HG03135 (cell line): ENCODE results near the gene KIF1B.
"Not testable (repeated sequence)": the region's sequence is repeated elsewhere in the genome, so short reads cannot be mapped to it uniquely, and the experiment has no call there.

Experiments used
- ATAC-seq: cut with Tn5 transposase; IDR thresholded peaks from one replicate; pipeline ENCODE4 v1.9.1; 2021; ENCODE audit warnings: mild to moderate bottlenecking, moderate library complexity; ENCODE audit not compliant: unreplicated experiment

Gene KIF1B

DNA sequence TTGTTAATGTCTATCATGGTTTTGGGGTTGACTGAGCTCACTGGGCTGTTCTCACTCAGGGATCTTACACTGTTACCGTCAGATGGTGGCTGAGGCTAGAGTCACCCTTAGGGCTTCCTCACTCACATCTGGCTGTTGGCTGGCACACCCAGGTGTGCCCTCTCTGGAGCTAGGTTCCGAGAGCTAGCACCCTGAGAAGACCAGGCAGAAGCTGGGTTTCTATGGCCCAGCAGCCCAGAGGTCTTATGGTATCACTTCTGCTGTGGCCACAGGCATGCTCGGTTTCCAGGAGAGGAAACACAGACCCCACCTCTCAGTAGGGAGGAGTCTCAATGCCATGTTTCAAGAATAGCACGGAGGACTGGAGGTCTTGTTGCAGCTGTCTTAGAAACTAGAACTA lies 20.7 kb upstream of the KIF1B start:
- ATAC-seq = no peak

DNA sequence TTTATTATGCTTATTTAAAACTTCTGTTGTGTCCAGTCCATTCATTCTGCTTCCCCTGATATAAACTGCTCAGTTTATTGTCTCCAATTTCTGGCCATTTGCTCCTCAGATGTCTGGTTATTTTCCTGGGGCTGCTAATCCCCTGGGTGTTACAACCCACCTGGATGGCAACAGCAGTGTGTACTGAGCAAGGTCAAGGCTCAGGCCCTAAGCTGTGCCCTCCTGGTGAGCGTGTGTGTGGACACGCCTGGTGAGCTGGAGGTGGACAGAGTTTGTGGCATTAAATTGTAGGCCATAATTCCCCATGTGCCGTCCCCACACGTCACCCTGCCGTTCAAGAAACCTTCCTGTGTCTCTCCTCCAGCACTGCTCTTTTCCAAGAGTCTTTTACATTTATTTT lies 18.1 kb upstream of the KIF1B start:
- no peak for ATAC-seq

DNA sequence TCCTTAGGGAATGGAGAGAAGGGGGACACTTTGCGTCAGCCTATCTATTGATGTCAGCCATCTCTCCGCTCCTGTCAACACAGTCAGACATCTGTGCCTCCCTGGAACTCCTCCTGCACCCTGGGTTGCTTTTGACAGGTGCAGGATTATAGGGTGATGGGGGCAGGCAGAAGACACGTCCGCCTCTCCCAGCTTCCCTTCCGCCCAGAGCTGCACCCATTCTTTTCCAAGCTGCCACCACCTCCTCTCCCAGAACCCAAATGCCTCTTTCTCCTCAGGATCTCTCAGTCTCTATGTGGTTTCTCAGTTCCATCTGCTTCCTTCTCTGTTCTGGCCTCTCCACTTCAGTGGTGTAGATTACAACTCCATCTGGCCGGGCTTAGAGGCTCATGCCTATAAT lies 17.1 kb upstream of the KIF1B start:
- no peak for ATAC-seq

DNA sequence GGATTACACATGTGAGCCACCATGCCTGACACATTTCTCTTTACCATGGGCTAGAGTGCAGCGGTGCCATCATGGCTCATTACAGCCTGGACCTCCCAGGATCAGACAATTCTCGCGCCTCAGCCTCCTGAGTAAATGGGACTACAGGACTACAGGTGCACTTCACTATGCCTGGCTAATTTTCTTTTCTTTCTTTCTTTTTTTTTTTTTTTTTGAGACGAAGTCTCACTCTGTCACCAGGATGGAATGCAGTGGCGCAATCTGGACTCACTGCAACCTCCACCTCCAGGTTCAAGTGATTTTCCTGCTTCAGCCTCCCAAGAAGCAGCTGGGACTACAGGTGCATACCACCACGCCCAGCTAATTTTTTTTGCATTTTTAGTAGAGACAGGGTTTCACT lies 14.8 kb upstream of the KIF1B start:
- ATAC-seq = no peak

DNA sequence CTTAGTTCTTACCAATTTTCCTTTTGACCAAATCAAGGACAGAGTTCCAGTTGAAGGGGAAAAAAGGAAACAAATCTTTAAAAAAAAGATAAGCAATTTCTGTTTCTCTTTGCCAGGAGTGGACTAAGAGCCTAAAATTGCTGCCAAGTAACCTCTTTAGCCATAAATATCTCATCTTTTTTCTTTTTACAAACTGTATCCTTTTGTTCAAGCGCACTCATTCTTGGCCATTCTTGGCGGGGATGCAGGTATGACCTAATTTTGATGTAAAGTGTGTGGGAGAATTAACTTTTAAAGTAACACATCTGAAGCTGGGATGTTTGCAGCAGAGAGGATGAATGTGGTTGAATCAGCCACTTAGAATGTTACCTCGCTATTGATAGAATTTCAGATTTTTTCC lies 13.4 kb upstream of the KIF1B start:
- ATAC-seq = no peak

DNA sequence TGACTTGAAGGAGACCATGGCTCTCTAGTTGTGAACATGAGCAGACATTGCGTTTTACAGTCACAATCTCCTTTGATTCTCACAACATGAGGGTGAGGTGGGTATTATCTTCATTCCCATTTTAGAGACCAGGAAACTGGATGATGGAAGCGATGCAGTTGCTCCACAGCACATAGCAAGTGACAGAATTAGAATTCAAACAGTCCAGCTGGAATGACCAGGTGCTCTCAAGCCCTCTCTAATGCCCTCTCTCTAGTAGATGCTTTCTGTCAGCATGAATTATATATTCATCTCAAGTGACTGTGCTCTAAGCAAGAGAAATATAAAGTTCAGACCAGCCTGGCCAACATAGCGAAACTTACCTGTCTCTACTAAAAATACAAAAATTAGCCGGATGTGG lies 9.8 kb upstream of the KIF1B start:
- no peak for ATAC-seq

DNA sequence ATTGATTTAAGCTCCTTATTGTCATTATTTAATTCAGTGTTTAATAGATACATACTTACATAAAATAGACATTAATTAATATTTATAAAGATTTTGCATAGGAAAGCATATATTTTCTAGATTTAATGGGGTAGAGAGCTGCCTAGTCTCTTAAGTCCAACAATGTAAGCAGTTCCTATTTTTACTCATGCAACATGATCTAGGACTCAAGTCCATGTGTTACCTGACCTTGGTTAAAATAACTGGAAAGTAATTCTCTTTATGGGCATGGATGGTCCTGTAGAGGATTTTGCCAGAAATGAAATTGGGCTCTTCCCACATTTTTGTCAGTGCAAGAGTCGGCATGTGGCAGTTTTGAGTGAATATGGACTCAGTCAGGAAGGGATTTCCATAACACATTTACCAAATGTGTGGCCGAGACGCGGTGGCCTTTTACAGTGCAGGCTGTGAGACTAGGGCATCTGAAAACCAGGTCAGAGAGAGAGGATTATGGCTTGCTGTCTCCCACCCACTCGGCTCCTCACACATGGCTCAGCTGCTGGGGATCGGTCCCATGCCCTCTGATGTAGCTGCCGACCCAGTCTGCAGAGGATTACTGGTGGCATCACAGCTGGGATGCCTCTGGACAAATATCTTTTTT lies 6.2 kb upstream of the KIF1B start:
- ATAC-seq = no peak

DNA sequence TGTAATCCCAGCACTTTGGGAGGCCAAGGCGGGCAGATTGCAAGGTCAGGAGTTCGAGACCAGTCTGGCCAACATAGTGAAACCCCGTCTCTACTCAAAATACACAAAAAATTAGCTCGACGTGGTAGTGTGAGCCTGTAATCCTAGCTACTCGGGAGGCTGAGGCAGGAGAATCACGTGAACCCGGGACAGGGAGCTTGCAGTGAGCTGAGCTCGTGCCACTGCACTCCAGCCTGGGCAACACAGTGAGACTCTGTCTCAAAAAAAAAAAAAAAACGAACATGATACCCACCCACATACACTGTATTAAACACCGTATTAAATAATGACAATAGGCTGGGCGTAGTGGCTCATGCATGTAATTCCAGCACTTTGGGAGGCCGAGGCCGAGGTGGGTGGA lies 5.2 kb upstream of the KIF1B start:
- ATAC-seq = not testable (repeated sequence)

DNA sequence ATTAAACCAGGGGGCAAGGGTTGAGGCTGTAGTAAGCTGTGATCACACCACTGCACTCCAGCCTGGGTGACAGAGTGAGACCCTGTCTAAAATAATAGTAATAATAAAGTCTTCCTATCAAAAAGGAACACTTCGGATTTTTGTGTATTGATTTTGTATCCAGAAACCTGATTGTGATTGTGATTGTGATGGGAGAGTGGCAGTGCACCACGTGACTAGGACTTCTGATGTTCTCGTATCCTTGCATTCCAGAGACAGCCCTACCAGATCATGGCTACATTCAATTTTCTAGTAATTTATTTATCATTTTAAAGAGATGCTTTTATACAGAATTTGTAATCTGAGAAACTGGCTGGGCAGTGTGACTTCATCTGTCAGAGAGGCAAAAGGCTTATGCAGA lies 2.6 kb upstream of the KIF1B start:
- ATAC-seq = no peak

DNA sequence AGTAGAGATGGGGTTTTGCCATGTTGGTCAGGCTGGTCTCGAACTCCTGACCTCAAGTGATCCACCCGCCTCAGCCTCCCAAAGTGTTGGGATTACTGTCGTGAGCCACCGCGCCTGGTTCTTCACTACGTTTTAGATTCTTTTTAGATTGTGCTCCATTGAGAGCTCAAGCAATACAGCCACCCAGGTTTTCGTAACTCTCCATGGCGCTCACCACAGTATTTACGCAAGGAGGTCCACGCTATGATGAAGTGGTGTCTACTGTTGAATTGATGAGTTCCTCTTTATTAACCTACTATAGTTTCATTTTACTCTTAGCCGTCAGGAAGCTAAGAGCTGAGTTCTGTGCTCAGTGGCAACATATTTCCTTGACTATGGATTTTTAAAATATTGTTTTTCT lies 1.8 kb upstream of the KIF1B start:
- no peak for ATAC-seq

DNA sequence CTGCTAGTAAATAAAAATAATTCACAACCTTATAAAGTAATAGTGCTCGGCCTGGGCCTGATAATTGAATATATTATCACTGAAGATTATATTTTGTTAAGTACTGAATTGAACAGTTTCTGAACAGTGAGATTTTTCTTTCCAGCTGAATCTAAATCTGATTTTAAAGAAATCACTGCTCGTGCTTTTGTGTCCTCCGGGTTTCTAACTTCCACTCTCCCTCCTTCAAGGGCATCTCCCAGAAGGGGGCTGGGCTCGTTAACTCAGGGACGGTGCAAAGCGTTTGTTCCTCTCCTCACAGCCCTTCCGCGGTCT lies 823 bp upstream of the KIF1B start:
- ATAC-seq = no peak

DNA sequence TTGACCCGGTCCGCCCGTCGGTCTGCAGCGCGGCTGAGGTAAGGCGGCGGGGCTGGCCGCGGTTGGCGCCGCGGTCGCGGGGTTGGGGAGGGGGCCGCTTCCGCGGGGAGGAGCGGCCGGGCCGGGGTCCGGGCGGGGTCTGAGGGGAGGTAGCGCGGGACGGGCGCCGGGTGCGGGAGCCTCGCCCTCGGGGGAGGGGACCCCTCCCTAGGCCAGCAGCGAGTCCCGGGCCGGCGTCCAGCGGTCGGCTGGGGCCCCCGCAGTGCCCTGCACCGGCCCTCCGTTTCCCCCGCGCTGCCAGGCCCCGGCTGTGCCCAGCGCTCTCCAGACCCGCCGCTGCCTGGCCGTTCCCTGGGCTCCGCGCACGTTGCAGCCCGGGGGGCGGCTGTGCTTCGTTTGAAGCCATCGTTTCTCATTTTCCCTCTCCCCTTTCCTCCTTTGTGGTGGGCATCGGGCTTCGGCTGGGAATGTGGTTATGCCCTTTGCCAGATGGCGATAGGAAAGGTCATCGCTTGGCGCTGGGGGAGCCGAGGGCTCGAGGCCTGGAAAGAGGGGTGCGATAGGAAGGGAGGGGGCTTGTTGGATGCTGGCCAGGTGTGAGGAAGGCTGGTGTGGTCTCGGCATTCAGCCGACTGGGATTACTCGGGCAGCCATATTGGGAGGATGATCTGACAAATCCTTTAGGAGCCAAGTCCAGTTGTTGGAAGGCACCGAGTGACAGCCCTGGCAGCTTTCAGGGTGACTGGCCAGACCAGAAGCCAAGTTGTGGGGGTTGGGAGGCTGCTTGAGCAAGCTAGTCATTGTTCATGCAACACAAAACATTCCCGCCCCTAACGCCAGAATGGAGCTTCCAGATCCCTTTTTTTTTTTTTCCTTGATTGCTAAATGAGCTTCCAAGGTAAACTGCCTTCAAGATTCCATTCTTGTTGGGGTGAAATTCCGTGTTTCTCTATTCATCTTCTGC lies 753 bp downstream of the KIF1B start:
- ATAC-seq = peak; percentile 13

DNA sequence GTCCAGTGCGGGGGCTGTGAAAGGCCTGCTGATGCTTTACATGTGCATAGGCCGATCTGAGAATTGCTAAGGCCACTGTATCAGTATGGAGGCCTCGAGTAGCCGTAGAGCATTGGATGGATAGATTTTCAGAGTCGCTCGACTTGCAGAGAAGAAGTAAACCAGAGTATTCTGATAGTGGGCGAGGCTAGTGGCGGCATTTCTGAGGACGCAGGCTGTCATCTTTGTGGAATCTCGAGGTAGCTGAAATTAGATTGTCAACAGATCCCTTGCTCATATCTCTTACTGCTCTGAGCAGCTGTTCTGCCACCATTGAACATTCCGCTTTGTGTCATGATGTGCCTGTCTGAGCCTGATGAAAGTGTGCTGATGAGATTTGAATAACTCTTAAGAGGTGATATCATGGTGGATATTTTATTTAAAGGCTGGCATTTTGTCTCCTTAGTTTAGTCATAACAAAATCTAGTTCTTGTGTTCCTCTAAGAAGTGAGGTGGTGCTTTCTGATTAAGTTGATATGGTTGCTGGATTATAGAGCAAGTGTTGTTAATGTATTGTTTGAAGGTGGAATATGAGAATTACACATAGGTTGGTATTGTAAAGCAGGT lies 1.5 kb downstream of the KIF1B start:
- ATAC-seq = no peak

DNA sequence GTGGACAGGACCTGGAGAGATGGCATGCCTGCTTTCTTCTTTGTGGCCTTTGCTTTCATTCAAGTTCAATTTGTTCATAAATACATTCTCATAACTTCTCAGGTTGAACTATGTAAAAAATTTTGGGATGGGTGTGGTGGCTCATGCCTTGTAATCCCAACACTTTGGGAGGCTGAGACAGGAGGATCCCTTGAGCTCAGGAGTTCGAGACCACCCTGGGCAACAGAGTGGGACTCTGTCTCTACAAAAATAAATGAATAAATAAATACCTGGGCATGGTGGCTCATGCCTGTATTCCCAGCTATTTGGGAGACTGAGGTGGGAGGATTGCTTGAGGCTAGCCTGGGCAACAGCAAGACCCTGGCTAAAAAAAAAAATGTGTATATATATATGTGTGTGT lies 2.1 kb downstream of the KIF1B start:
- ATAC-seq = no peak

DNA sequence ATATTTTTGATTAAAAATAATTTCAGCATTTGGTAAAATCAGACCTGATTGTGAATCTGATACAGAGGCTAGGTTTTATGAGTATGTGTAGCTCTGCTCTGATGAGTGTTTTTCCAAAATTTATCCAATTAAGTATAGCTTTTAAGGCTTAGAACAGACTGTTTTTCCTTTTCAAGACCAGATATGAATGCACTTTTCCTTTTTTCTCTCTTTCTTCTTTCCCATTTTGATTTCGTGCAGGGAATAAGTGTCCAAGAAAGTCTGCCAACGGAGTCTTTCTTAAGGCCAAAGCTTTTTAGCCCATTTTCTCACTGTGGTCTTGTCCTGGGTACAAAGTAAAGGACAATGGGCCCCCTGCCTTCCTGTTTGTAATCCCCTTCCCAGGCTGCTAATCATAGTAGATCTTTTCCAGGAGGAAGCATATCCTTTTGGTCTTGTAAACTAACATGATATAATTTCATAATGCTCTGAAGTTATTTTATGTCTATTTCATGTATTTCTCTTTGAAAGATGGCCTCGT lies 2.9 kb downstream of the KIF1B start:
- ATAC-seq = no peak

DNA sequence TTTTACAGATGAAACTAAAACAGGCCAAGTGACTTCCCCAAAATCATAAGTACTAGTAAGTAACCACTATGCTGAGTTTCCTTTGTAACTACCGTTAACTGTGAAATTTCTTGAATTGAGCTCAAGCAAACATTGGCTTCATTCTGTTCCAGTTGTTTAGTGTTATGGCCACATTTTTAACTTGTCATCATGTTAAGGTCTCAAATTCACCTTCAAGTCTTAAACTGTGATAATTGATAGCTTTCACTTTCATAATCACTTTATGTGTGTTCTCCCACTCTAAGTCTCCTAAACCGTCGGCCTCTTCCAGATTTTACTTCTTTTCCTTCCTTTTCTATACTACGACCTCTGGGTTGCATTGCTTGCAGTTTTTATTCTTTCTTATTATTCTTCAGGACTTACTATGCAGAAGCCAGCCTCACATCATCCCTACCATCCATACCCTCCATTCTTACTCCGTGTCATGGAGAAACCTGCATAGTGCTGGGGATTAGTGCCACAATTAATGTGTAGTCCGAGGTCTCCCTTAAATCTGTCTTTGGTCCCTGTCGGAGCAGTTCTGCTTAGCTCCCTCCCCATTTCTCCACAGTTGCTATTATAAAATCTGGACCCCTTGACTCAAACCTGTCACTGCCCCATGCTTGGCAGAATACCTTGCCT lies 5.8 kb downstream of the KIF1B start:
- no peak for ATAC-seq

DNA sequence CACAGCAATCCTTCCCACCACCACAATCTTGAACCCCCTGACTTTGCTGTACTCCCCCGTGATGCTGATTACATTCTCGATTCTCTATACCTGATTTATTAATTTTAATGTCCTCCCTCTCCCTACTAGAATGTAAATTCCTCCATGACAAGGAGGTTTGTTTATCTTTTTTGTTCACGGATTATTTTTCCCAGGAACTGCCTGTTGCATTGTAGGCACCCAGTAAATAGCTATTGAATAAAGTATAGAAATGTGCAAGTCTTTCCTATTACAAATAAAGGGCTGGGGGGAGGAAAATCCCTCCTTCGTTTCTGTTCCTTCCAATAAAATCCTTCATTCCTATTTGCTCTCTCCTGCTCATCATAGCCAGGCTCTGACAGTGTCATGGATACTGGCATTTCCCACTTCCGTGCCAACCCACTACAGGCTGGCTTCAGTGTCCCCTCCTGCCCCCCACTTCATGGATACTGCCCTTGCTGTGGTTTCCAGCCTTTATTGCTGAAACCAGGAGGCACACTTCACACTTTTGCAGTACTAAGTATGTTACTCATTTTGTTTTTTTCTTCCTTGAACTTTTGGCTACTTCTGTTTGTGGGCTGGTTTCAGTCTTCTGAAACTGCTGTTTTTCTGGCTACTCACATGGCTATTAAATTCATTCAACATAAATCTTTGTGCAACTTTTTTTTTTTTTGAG lies 7.5 kb downstream of the KIF1B start:
- no peak for ATAC-seq

DNA sequence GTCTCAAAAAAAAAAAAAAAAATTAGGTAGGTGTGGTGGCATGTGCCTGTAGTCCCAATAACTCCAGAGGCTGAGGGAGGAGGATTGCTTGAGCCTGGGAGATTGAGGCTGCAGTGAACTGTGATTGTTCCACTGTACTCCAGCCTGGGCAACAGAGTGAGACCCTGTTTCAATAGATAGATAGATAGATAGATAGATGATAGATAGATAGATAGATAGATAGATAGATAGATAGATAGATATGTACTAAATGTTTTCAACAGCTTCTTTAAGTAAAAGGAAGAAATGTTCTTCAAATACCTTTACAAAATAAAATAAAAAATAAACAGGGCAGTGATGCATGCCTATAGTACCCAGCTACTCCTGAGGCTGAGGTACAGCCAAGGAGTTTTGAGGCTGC lies 9.8 kb downstream of the KIF1B start:
- ATAC-seq = no peak

DNA sequence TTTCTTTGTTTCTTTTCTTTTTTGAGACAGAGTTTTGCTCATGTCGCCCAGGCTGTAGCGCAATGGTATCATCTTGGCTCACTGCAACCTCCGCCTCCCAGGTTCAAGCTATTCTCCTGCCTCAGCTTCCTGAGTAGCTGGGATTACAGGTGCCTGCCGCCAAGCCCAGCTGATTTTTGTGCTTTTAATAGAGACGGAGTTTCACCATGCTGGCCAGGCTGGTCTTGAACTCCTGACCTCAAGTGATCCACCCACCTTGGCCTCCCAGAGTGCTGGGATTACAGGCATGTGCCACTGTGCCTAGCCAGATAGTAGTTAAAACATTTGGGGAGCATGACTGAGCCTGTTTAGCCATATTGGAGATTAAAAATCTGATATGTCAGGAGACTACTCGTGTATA lies 10.3 kb downstream of the KIF1B start:
- not testable (repeated sequence) for ATAC-seq

DNA sequence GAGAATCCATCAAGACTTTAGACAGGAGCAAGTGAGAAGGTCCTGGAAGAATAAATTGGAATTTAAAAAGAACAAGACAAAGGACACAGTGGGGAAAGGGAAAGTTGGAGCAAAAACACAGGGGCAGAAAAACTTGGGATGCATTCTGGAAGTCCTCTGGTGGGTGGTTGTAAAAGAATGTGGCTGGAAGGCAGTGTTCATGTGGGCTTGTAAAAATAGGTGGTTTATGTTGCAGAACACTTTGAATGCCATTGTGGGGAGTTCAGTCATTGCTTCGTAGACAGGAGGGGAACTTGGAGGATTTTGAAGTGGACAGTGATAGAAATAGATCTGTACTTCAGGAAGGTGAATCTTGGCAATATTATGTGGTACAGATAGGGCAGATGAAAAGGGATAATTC lies 15.2 kb downstream of the KIF1B start:
- ATAC-seq = no peak

DNA sequence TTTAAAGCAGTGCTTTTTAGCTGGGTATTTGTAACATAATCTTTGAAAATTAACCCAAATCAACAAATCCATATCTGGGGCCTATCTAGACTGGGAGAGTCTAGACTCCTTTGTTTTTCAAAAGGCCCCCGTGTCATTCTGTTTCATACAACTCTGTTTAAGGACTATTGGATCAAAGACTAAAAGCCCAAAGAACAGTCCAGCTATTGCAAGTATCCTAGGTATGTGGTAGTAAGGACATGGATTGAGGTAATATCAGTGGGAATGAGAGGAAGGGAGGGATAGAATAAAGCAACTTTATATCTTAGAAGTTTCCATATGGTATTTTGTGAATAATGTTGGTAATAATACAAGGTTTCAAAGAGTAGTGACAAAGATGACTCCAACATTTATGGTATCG lies 18.2 kb downstream of the KIF1B start:
- ATAC-seq = no peak
